Measurements from ENCODE around the gene NTRK1.

NTRK1 gene

GRCh38 chr1:156839426-156840109 is 21.1 kb upstream of the NTRK1 start:
- no peak for DNase-seq

- DNase-seq, result no peak
These were observed 20.3 kb upstream of the NTRK1 start for GRCh38 chr1:156840186-156840897.

GRCh38 chr1:156840898-156841279 is 19.8 kb upstream of the NTRK1 start:
- DNase-seq, result no peak

DNA sequence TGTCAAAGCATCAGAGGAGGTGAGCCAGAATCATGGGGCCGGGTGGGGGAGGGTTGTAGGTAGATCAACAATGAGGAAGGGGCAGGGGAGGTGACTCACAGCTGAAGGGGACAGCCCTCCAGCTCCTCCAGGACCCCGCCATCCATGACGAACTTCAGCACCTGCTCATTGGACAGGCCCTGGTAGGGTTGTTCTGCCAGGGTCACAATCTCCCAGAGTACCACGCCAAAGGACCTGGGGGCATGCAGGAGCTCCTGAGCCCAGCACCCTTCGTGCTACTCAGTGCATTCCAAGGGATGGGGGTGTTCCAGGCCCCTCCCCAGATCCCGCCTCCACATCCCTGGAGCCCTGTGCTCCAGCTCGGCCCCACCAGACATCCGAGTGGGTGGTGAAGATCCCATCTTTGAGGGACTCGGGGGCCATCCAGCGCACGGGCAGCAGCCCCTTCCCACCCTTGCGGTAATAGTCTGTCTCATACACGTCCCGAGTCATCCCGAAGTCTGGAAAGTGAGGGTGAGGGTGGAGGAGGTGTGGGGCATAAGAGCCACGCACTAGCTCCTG is 19.3 kb upstream of the NTRK1 start:
- DNase-seq, result no peak

GRCh38 chr1:156842618-156843300 is 17.9 kb upstream of the NTRK1 start:
- DNase-seq, result no peak

DNA sequence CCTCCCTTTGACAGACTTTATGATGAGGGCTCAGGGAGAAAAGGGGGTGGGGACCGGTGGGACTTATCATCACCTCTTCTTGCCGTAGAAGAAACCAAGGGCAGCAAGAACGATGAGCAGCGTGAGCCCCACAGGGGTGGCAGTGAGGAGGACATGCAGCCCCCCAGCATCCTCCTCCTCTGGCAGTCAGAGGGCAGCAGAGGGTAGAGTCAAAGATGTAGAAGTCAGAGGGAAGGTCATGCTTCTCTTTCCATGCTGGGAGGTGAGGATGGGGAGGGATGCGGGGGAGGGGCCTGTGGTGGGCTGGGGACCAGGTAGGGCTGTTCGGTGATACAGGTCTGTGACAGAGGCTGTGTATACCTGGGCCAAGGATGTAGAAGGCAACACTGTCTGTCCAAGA is 16.6 kb upstream of the NTRK1 start:
- no peak for DNase-seq

DNA sequence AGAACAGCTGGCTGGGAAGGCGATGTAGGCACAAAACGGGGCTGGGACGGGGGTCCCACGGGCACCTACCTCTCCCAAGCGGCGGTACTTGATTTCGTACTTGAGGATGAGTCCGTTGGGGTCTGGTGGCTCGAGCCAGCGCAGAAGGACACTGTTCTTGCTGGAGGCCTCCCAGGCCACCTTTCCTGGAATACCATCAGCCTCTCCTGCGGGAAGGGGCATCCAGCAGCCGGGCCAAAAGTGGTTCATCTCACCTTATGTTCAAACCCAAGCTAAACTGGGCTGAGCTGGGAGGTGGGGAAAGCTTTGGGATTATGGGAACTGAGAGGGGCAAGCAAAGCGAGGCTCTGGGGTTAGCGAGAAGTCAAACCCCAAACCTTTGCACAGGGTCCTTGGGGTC is 16.0 kb upstream of the NTRK1 start:
- no peak for DNase-seq

DNA sequence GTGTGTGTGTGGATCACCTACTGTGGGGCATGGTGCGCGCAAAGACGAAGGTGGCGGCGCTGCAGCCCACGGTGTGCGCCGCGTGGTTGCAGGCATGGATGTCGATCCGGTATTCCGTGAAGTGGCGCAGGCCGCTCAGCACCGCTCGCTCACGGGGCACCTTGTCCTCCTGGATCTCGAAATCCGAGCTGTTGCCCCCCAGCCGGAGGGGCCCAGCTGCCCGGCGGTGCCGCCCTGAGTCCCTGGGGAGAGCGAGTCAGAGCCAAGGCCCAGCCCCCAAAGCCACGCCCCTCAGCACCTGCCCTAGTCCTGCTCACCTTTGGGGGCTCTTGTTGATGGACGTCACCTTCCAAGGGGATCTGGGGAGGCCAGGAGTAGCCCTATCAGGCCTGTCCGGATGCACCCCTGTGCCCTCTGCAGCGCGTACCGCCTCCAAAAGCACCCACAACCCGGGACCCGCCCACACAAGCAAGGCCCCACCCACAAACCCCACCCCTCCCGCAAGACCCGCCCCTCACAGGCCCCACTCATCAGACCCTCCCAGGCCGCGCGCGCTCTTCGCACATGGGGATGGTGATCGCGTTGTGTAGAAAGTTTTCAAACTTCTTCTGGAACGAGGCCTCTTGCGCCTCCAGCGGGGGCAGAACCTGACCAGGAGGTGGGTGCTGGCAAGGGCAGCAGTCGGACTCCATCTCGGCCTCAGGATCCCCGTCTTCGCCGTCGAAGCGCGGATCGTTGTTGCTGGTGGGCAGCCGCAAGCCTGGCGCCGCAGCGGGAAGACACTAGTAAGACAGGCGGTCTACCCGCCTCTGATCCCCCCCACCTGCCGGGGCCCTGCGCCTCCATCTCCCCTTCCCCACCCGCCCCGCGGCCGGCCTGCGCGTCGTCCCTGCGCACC is 15.4 kb upstream of the NTRK1 start:
- no peak for DNase-seq

GRCh38 chr1:156845953-156846545 is 14.6 kb upstream of the NTRK1 start:
- DNase-seq, result no peak

DNA sequence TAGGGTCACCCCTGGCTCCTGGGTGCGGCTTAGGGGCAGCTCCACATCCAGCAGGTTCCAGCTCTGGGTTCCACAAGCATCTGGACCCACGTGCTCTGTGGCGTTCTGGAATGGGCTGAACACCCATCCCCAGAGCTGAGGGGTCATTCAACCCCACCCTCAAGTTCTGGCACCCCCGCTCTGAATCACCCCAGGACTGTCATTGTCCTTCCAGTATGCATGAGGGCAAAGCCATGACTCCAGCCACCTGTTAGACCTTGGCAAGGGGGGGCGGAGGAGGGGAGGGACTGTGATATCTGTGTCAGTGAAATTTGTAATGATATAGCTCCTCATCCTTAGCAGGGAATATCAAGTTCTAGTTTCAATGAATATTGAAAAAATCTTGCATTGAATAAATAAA is 14.0 kb upstream of the NTRK1 start:
- no peak for DNase-seq

GRCh38 chr1:156847591-156848460 is 12.8 kb upstream of the NTRK1 start:
- no peak for DNase-seq

DNA sequence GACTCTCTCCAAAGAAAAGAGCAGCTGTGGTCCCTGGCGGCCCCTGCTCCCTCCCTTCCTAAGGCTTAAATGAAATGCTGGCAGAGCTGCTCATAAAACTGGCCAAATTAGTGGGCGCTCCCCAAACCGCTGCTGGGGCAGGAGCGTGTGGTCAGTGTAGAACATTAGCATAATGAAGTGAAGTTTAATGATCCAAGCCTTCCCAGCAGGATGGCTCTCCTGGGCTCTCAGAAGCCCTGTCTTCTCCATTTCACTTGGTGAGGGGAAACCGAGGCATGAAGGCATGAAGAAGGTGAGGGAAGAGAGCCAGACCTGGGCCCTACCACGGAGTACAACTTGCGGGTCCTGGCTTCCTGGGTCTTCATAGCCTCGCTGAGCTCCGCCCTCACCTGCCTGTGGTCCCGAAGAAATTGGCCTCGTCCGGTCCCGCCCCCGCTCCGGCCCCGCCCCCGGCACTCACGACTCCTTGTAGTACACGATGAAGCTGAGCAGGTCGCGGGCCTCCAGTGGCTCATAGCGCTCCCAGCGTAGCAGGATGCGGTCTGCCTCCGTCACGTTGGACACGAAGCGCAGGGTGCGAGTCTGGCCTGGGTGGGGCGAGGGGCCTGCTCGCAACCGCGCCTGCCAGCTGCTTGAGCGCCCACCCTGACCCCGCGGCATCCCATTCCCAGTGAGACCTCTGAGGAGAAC is 12.1 kb upstream of the NTRK1 start:
- no peak for DNase-seq

DNA sequence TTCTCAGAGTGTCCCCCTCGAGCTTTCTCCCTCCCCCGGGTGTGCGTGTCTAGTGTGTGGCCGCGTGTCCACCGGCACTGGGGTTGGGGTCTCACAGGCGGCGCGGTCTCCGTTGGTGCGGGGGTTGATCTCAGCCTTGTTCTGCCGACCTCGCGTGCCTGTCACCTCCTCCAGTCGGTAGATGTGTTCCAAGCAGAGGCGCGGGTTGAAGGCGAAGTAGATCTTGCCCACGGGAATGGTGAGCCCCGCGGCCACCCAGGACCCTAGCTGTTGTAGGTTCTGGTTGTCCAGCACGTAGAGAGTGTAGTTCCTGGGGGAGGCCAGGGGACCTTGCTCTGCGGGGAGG is 11.5 kb upstream of the NTRK1 start:
- DNase-seq, result no peak

- no peak for DNase-seq
These were observed 8.8 kb upstream of the NTRK1 start for GRCh38 chr1:156851779-156852417.

DNA sequence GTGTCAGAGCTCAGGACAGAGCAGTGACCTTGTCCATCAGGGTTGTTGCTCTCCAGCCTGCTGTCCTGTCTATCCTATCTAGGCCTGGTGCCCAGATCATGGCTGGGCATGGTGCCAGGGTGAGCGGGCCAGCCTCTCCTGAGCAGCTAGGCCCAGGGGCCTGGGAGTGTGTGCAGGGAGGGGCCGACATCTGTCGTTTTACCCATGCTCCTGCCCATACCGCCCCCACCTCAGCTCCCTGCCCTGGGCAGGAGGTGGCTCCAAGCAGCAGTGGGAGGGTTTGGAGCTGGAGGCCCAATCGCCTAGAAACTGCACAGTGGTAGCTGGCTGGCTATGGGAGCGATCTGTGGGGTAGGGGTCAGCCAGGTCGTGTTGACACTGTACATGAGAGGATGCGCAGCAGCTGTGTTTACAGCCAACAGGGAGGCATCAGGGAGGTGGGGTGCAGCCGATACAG is 8.2 kb upstream of the NTRK1 start:
- DNase-seq, result no peak

DNA sequence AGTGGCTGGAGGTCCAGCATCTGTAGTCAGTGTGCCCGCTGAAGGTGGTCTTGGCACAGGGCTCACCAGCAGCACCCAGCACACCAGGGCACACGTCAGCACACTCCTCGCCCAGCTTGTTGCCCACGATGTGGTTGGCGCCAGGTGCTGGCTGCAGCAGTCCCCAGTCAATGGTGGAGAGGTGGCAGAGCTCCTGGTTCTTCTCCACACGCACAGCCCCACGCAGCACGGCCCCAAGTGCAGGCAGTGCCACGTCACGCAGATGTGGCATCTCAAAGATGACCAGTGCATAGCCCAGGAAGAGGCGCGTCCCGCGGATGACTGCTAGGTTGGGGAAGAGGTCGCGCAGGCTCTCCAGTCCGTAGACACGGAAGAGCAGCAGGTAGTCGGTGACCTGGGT is 6.9 kb upstream of the NTRK1 start:
- DNase-seq, result no peak

DNA sequence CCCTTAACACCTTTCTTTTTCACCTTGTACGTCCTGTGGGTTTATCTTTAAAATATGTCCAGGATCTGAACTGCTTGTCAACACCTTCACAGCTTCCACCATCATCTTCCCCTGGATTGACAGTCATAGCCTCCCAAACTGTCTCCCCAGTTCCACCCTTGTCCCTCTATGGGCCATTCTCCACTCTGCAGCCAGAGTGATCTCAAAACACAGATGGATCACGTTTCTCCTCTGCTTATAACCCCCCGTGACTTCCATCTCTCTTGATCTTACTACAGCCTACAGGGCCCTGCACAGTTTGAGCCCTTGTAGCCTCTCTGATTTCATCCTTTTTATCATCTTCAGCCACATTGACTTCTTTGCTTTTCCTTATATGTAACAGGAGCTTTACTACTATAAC is 6.0 kb upstream of the NTRK1 start:
- no peak for DNase-seq

GRCh38 chr1:156856282-156856785 is 4.3 kb upstream of the NTRK1 start:
- no peak for DNase-seq

GRCh38 chr1:156857532-156857931 is 3.1 kb upstream of the NTRK1 start:
- no peak for DNase-seq

DNA sequence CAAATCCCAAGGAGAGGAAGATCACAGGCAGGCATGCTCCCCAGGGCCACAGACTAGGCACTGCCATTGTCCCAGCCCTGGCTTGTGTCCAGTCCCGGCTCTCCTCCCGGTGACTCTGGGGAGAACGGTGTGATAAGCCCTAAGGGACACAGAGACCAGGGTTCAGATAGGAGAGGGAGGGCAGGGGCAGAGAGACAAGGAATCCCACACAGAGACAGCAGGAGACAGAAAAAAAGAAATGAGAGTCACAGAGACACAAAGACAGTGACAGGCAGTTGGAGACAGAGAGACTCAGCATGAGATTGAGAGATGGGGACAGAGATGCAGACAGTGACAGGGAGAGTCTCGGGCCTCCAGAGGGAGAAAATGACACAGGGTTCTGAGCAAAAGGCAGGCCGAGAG is 2.1 kb upstream of the NTRK1 start:
- DNase-seq, result no peak
